Nephron progenitor cell (in vitro differentiated cells): ENCODE data around the gene RNF32.

Experiments
- DNase-seq: peaks from one replicate; pipeline ENCODE4 v3.0.0; 2021
- H3K27ac Mint-ChIP-seq: 2 replicates; pipeline ENCODE4 v1.8.0; 2021; ENCODE audit warnings: mild to moderate bottlenecking, moderate library complexity, mixed read lengths
- H3K27me3 Mint-ChIP-seq: 2 replicates; pipeline ENCODE4 v1.8.0; 2021; ENCODE audit warnings: mild to moderate bottlenecking, low read depth, mixed read lengths; ENCODE audit not compliant: poor library complexity
- H3K36me3 Mint-ChIP-seq: 2 replicates; pipeline ENCODE4 v1.8.0; 2021; ENCODE audit warnings: low read depth, mixed read lengths
- H3K4me1 Mint-ChIP-seq: 2 replicates; pipeline ENCODE4 v1.8.0; 2021; ENCODE audit warnings: mixed read lengths
- H3K4me3 Mint-ChIP-seq: 2 replicates; pipeline ENCODE4 v1.8.0; 2021; ENCODE audit warnings: mild to moderate bottlenecking, moderate library complexity, mixed read lengths
- H3K9me3 Mint-ChIP-seq: 2 replicates; pipeline ENCODE4 v1.8.0; 2021; ENCODE audit warnings: mild to moderate bottlenecking, moderate library complexity, mixed read lengths
- TF ChIP-seq, protein P1 (sequence below): fragments of 200-600 bp; sonication (generic); IDR thresholded peaks from 2 replicates; pipeline ENCODE4 v1.5.0; 2021; ENCODE audit warnings: antibody characterized with exemption

Gene RNF32

DNA sequence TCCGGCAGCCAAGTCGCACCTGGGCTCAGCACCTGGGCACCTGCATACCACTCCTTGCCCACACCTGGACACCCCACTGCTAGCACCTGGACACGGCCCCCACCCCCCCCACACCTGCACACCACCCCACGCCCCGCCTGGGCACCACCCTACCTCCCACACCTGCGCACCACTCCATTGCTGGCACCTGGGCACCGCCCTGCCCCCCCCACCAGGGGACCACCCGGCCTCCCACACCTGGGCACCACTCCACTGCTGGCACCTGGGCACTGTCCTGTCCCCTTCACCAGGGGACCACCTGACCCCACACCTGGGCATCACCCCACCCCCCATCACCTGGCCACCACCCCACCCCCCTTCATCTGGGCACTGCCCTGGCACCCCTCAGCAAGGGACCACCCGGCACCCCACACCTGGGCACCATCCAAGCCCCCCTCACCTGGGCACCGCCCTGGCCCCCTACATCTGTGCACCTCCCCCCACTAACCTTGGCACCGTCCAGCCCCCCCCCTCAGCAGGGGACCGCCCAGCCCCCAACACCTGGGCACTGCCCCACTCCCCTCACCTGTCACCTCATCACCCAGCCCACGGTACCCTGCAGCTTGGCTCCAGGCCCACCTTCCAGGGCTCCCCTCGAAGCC is 33.8 kb upstream of the RNF32 start:
- no peak for DNase-seq
- Mint-ChIP-seq H3K4me3 (no peak overlapping the region), H3K9me3 (peaks cover 6% of the 10 kb centered on the region), H3K27ac (no peak overlapping the region), H3K4me1 (peaks cover 52% of the 10 kb centered on the region), H3K27me3 (peaks cover 10% of the 10 kb centered on the region), H3K36me3 (peaks cover 6% of the 10 kb centered on the region)
- TF ChIP-seq, protein P1, sequence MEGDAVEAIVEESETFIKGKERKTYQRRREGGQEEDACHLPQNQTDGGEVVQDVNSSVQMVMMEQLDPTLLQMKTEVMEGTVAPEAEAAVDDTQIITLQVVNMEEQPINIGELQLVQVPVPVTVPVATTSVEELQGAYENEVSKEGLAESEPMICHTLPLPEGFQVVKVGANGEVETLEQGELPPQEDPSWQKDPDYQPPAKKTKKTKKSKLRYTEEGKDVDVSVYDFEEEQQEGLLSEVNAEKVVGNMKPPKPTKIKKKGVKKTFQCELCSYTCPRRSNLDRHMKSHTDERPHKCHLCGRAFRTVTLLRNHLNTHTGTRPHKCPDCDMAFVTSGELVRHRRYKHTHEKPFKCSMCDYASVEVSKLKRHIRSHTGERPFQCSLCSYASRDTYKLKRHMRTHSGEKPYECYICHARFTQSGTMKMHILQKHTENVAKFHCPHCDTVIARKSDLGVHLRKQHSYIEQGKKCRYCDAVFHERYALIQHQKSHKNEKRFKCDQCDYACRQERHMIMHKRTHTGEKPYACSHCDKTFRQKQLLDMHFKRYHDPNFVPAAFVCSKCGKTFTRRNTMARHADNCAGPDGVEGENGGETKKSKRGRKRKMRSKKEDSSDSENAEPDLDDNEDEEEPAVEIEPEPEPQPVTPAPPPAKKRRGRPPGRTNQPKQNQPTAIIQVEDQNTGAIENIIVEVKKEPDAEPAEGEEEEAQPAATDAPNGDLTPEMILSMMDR = no peak

DNA sequence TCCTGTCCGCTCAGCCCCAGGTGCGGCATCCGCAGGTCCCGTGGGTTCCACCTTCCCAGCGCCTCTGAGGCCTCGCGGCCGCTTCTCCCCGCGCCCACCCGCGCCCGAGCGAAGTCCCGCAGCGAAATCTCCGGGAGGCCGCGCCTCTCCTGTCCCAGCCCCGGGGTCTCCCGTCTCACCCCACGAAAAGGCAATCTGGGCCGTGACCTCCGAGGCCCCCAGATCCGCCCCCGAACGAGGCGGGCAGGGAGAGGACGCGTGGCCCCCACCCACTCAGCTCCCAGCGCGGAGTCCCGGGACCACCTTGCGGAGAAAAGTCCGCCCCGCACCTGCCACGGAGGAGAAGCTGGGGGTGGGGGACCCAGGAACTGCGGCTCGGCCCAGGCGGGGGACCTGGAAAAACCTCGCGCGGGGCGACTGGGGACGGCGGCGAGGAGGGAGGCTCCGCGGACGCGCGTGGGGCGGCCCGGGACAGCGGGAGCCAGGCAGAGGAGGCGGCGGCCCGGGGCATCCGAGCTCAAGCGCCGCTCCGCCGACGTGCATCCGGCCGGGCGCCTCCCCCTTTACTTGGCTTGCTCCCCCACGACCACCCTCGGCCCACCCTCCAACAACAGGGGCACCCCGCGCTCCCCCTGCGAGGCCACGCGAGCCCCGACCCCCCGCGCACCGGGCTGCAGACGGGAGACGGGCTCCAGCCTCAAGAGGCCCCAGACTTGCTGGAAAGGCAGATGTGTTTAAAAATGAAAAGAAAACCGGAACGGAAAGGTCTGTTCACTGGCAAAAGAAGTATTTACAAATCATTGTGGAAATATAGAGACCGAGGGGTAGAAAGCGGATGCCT is 33.0 kb upstream of the RNF32 start:
- TF ChIP-seq, protein P1 = no peak
- Mint-ChIP-seq H3K4me3 (no peak overlapping the region), H3K27ac (no peak overlapping the region), H3K36me3 (no peaks in the 10 kb centered on the region), H3K9me3 (no peaks in the 10 kb centered on the region), H3K27me3 (peaks cover 10% of the 10 kb centered on the region), H3K4me1 (peaks cover 55% of the 10 kb centered on the region)
- no peak for DNase-seq

DNA sequence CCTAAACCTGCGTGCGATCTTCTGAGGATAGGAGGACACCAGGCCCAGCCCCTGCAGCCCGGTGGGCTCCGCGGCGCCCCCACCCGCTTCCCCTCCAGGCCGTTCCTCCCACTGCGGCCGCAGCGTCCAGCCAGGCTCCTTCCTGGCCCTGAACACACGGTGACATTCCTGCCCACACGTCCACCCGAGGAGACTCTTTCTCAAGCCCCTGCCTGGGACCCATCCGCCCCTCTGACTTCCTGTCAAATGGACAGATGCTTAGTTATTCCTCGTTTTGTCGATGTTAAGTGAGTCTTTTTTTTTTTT is 32.4 kb upstream of the RNF32 start:
- TF ChIP-seq, protein P1 = no peak
- H3K36me3 Mint-ChIP-seq = no peaks in the 10 kb centered on the region
- no peak for DNase-seq
- peaks cover 51% of the 10 kb centered on the region for H3K4me1 Mint-ChIP-seq
- H3K4me3 Mint-ChIP-seq = no peak overlapping the region
- H3K27ac Mint-ChIP-seq = no peak overlapping the region
- no peaks in the 10 kb centered on the region for H3K9me3 Mint-ChIP-seq
- peaks cover 10% of the 10 kb centered on the region for H3K27me3 Mint-ChIP-seq

DNA sequence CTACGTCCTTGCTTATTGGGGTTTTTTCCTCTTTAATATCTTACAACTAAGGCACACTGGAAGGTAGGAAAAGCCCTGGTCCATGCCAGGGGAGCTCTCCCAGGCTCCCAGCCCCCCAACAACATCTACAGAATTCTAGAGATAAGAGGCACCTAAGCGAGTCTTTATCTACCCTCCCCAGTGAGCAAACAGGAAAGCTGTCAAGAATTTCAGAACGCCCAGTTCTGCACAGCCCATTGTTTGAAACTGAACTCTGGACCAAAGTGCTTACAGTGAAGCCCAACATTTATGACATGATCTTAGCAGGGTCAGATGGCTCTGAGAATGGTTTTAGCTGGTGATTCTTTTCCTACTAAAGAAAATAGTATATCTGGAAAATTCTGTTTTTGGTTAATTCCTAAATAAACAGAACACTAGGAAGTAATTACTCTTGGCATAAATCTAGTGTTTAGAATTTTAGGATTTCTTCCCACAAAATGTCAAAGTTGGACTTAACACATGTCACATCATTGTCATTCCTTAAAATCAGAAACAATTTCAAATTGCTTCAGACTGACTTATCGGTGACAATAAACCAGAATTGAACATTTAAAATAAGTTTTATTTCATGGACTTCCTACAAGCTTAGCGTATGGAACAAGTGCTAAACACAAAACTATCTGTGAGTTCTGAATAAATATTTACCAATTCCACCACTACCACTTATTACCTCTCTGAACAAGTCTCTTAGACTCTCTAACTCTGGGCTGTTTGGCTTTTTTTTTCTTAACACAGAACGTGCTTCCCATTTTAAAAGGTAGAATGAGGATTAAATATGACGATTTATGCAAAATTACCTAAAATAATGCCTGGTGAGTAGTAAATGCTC is 31.3 kb upstream of the RNF32 start:
- DNase-seq = no peak
- H3K27me3 Mint-ChIP-seq = peaks cover 10% of the 10 kb centered on the region
- no peak overlapping the region for H3K4me3 Mint-ChIP-seq
- no peaks in the 10 kb centered on the region for H3K36me3 Mint-ChIP-seq
- peaks cover 50% of the 10 kb centered on the region for H3K4me1 Mint-ChIP-seq
- H3K9me3 Mint-ChIP-seq = no peaks in the 10 kb centered on the region
- TF ChIP-seq, protein P1 = no peak
- H3K27ac Mint-ChIP-seq = no peak overlapping the region

DNA sequence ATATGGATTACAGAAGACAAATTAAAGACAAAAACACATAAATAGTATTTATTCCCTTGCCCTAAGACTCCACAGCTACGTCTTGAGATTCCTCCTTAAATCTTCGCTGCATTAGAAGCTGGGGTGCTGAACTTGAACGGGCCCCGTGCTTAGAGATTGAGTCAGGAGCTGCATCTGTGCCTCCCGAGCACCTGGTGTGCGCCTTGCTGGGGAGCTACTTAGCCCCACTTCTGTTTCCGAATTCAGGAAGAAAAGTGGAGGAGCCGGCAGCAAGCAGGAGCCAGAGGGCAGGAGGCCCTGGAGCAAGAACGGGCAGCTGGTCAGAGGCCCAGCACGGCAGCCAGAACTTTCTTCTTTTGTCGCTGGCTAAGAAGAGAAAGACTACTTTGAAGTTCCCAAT is 30.4 kb upstream of the RNF32 start:
- TF ChIP-seq, protein P1 = no peak
- Mint-ChIP-seq H3K4me1 (peaks cover 52% of the 10 kb centered on the region), H3K27me3 (peaks cover 6% of the 10 kb centered on the region), H3K9me3 (no peaks in the 10 kb centered on the region), H3K36me3 (no peaks in the 10 kb centered on the region), H3K27ac (no peak overlapping the region), H3K4me3 (no peak overlapping the region)
- no peak for DNase-seq
